Measurements from ENCODE around the gene KRT6B.
"Not testable (repeated sequence)": the region's sequence is repeated elsewhere in the genome, so short reads cannot be mapped to it uniquely, and the experiment has no call there.

KRT6B gene

DNA sequence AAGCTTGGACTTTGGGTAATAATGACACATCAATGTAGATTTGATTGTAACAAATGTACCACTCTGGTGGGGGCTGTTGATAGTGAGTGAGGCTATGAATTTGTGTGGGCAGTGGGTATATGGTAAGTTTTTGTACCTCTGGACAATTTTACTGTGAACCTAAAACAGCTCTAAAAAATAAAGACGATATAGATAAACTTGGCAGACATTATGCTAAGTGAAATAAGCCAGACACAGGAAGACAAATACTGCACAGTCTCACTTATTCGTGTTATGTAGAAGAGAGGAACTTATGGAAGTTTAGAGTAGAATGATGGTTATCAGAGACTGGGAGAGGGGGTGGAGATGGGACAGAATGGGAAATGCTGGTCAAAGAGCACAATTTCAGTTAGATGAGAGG lies 13.0 kb upstream of the KRT6B start:
- DNase-seq: no peak

DNA sequence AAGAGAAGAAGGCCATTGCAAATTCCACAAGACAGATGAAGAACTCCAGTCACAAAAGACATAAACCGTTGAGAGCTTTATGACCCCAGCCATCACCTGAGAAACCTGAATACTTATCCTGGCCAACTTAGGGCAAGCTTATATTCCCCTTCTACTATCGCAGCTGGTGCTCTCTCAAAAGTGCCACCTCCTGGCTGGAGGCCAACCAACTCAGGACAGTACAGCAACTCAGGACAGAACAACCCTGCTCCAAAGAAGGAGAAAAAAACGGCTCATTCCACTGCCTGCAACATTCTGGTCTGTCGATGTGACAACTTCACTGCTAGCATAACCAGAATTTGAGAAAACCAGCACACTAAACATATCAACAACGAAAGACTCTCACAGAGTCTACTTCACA lies 9.7 kb upstream of the KRT6B start:
- DNase-seq: no peak

DNA sequence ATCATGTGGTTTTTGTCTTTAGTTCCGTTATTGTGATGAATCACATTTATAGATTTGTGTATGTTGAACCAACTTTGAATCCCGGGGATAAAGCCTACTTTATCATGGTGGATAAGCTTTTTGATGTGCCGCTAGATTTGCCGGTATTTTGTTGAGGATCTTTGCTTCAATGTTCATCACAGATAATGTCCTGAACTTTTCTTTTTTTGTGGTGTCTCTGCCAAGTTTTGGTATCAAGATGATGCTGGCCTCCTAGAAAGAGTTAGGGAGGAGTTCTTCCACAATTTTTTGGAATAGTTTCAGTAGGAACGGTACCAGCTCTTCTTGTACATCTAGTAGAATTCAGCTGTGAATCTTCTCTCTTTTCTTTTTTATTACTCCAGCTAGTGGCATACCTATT lies 6.9 kb upstream of the KRT6B start:
- DNase-seq: no peak

DNA sequence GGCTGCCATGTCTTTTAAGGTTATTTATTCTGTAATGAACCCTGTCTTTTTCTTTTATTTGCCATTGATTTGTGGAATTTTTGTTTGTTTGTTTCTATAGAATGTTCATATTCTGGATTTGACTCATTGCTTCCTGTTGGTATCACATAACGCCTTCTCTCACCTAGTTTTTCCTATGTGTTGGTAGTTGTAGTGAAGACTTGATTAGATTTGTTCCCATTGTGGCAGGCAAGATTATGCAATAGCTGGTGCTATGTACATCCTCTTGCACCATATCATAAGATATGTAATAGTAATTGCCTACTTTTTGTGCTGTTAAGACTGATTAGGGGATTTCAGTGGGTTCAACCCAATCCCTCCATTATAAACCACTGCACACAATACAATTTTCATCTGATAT lies 3.9 kb upstream of the KRT6B start:
- no peak for DNase-seq

DNA sequence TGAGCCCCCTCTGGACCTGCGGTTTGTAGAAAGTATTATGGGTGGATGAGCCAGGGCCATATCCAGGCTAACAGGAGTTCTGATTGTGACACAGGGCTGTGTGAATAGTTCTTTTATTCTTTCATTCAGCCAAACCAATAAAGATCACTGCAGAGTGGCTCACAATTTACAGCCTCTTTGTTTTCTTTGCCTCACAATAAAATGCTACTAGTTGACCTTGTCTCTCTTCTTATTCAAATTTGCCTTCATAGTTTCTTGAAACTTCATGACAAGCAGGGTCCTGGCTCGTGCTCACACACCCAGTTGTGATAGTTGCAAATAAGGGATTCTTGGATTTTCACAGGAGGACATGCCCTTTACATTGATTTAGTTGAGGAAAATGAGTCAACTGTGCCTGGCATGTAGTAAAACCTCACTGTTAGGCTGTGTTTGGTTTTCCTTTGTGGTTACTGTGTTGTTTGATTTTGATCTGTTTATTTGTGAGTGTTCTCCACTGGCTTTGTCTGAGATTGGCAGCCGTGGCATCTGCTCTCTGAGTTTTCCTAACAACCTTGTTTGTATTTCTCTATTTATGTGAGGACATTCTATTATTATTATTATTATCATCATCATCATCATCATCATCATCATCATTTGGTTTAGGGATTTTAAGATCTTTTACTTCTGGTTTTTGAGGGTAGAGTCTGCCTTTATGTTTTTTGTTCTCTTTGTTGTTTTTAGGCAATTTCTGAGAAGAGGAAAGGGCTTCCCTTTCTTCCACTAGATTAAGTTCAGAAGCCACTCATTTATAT lies 2.7 kb upstream of the KRT6B start:
- DNase-seq: no peak

DNA sequence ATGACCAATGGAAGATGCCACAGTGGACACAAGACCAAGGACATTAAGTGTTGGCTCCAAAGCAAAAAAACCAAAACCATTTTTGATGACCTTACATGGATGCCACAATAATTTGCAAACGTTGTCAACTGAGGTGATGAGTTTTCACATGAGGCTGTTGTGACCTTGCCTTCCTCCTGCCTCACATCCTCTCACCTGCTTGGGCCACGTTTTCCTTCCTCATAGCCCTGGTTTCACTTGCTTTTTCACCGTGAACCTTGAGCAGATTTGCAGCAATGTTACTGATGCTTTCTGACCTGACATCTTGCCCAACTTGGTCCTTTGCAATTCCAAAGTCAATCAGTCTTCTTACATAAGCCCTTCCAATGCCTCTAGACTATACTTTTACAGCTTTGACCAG lies 3.7 kb downstream of the KRT6B start:
- no peak for DNase-seq

DNA sequence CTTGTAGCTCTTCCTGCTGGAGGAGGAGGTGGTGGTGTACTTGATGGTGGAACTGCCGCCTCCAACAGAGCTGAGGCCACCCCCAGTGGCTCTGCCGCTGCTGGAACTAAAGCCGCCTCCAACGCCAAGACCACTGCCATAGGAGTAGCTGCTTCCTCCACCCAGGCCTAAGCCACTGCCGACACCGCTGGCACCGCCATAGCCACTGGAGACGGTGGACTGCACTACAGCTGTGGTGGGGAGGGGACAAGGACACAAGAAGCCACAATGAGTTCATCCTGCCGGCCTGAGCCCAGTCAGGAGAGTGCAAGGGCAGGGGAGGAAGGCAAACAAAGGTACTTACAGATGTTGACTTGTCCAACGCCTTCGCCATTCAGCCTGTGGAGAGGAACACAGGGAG lies 4.8 kb downstream of the KRT6B start:
- DNase-seq: not testable (repeated sequence)

DNA sequence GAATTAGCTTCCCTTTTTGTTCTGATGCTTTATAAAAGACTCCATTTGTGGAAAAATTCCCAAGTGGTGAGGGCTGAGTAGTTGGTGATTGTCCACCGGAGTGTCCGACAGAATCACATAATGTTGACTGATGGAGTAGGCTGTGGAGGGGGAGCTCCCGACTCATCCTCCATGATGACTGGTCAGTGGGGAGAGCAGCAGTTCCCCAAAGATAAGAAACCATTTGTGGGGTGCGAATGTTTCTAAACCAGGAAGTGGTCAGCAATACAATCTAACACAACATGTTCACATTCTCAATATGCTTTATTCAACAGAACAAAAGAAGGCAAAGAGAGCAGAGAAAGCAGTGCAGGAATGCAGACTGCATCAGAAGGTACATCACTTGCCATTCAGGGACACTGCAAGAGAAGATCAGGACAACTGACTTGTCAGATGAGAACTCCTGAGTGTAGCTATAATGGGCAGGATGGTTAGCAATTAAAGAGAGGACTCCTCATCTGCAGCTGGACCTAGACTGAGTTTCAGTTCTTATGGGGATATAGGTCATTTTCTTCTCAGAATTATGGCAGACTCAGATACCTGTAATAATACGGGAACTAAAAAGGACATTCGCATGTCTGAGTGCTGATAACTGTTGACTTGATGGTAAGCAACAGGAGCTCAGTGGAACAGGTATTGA lies 5.4 kb downstream of the KRT6B start:
- no peak for DNase-seq

DNA sequence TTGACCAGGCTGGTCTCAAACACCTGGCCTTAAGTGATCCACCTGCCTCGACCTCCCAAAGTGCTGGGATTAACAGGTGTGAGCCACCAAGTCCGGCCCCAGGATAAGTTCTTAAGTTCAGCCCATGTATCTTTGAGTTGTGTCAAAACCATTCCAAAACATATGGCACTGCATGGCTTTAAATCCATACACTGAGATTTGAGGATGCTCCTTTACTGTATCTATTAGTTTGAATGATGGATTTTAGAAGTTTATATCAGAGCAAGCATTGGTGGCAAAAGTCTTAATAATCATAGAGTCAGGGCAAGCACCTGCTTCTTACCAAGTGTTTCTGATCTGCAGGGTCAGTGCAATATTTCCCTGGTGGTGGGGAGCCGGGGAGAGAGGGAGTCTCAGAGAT lies 6.1 kb downstream of the KRT6B start:
- no peak for DNase-seq

DNA sequence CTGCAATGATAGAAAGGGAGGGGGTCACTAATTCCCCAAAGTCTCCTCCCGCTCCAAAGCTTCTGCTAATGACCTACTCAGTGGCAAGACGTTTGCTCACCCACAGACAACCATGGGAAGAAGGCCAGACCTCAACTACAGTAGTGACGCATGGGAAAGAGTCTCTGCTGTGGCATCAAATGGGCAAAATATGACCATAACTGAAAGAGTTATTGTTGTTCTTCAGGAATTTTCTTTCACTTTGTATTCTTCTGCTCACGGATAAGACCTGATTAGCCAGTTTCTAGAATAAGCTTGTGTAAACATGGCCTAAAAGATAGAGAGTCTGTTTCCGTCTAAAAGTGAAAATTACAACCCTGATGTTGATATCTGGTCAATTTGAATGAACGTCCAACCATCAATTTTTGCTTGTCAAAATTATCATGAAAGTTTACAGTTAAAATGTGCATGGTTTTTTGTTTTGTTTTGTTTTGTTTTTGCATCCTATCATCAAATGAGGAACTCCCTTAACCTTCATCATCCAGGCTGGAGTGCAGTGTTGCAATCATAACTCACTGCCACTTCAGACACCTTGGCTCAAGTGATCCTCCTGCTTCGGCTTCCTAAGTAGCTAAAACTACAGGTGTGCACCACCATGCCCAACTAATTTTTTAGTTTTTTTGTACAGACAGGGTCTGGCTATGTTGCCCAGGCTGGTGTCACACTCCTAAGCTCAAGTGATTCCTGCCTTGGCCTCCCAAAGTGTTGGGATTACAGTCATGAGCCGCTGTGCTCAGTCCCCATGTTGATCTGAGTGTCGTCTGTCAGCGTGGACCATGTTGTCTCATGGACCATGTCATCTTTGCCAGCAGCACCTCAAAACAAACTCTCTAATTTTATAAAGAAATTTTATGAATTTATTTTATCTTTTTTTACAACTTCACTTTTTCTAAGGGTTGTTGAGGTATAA lies 7.0 kb downstream of the KRT6B start:
- DNase-seq: no peak

DNA sequence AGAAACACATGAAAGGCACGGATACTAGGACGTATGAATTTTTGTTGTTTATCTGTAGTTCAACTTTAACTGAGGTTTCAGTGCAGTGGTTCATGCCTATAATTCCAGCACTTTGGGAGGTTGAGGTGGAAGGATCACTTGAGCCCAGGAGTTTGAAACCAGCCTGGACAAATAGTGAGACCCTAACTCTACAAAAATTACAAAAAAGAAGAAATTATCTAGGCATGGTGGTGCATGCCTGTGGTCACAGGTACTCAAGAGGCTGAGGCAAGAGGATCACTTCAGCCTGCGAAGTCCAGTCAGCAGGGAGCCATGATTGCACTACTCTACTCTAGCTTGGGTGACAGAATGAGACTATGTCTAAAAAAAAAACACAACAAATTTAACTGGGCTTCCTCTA lies 8.0 kb downstream of the KRT6B start:
- DNase-seq: no peak

DNA sequence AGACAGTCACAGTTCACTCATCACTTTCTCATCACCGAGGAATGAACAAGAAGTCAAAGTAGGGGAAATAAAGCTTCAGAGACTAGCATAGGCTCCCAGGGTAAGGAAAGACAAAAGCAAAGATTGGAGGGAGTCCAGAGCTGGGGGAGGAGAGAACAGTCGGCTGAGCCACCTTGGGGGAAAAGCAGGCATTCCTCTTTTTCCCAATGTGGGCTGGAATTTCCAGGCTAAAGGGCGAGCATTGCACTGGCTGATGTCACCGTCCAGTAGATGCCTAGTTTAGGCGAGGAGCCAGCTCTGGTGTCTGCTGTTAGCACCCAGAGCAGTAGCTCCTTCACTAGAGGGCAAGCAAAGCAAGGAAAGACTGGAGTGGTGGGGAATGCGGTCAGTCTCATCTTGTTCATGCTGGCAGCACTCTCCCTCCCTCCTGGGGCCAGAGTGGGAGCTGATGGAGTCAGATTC lies 9.3 kb downstream of the KRT6B start:
- DNase-seq: peak; percentile 18

DNA sequence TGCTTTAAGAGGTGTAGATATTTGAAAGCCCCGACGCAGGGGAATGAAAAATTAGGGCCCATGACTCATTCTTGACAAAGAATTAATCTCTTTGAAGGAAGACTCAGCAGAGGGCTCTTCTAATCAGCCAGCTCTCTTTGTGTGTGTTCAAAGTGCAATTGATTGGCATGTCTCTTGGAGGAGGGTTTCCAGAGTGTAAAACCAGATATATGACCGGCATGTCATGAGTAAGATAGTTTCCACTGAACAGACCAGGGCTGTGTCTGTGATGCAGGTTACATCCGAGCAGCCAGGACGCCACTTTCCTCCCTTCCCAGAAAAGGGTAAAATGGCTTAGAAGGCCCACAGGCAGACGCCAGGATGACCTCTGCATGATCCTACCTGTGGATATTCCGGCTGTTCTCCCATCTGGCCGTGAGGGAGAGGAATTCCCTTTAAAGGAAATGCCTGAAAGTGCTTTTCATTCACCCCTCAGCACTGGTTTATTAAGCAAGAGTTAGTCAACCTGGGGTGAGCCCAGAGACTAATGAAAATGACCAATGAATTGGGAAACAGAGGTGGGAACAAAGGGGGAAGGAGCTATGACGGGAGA lies 10.5 kb downstream of the KRT6B start:
- peak; percentile 26 for DNase-seq

DNA sequence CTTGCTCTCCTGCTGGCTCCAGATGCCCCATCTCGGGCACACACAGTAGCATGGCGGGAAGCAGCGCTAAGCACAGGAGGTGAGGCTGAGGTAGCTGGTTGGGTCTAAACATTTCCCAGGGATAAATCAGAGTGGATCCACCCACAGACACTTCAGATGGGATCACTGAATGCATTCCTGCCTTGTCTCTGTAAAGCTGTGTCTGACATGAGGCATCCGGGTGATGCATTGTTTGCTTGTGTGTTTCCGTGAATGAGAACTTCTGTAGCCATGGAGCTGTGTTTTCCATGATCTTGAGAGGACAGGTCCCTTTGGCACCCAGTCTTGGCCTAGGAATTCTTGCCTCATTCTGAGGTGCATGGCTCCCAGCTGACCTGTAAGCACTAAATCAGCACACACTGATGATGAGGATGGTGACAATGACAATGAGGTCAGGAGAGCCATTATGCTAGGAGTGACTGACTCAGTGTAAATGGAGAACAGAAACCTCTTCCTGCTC lies 11.1 kb downstream of the KRT6B start:
- DNase-seq: no peak

DNA sequence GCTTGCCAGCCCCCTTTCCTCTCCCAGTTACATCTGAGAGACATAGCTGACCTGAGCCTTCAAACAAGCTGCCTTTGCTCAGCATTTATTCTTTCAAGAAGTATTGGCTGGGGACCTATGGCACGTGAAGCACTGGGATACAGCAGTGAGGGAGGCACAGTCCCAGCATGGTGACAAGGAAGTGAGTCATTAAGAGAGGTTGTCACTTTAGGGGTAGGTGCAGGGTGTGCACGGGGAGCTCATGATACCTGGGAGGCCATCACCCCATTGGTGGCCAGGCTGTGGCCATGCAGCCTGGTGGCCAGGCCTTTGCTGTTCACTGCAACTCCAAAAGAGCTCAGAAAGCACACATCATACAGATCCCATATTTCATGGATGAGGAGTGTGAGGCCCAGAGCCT lies 12.1 kb downstream of the KRT6B start:
- DNase-seq: no peak

DNA sequence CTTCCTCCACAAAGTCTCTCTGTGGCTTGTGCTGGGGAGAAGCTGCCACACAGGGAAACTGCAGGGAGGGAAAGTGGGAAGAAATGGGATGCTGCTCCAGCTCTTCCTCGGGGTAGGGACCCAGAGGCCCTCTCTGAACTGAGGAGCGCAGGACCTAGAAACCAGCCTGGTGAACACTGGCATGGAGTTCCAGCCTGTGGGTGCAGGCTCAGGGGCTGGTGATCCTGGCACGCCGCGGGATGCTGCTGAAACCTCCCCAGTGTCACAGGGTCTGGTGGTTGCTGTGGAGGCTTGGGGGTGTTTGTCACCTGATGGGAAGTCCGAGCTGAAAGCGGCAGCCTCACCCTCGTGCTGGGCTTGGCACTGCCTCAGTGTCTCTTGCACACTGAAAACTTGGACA lies 12.5 kb downstream of the KRT6B start:
- DNase-seq: no peak

DNA sequence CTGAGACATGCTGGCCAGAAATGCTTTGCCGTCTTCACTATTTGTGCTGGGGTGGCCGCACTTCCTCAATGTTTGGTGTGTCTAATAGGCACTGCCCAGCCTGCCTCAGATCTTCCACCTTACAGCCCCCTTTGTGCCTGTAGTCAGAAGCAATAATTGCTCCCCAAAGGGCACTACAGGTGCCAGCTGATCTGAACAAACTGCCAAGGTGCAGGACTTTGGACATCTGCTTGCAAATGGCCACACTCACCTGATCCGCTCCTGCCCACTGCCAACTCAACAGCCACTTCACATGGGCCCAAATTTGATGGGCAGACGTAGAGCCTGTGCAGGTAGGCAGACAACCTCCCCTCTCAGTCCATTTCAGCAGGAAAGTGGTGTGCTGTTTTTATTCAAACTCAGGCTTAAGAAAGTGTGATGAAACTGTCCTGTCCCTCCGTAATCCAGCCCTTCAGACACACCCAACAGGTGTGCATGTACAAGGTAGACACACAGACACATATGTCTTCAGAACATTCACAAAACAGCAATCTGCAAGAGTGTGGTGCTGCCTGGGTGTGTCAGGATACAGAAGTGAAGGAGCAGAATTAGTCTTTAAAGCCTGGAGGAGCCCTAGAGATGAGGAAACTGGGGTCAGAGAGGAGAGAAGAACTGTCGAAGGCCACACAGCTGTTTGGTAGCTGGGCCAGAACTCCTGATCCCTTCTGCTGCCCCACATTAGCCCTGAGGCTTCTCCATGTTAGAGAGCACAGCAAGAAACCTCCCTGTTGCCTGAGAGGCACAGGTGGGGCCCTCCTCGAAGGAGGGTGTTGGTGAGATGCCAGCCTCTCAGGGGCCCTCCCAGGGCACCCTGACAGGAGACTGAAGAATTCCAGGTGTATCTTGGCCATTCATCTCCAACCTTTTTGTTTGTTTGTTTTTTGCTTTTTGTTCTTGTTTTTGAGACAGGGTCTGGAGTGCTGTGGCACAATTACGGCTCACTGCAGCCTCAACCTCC lies 13.3 kb downstream of the KRT6B start:
- DNase-seq: no peak

DNA sequence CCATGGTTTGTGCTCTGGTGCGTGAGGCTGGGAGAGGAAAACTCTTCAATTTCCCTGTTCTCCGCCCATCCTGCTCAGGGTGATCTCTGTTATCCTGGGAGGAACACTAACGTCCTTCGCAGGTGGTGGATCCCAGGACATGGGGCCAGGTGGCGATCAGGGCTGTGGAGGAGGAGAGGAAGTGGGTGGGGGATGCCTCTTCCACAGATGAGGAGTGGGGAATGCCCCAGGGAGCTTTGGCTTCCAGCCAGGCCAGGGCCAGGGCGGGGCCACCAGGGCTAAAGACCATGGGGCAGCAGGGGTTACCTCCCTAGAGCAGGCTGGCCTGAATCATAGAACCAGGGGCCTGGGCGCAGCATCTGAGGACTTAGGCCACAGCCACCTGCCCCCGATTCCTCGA lies 14.4 kb downstream of the KRT6B start:
- DNase-seq: no peak

DNA sequence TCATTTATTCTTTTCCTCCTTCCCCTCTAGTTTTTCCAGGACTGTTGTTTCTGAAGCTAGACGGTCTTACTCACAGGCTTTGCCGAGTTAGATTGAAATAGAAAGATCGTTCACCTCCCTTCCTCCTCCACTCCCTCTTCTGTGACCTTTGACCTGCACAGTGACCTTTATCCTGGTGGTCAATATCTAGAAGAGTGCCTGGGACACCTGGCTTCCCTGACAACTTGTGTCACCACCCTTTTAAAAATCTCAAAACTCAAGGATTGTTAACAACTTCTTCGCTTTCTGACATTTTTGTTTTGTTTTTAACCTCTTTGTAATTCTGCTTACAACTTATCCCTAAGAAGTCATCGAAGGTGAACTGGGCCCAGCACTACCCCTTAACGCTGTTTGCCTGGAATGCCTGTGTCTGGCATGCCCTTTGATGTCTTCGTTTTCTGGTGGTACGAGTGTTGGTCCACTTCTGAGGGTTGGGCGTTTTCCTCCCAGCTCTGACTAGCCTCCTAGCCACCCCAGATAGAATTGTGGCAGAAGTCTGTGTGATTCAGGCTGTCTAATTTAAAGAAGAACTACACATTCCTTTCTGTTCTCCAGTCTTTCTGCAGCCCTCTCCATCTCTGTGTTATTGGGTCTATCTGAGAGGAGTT lies 15.0 kb downstream of the KRT6B start:
- no peak for DNase-seq

DNA sequence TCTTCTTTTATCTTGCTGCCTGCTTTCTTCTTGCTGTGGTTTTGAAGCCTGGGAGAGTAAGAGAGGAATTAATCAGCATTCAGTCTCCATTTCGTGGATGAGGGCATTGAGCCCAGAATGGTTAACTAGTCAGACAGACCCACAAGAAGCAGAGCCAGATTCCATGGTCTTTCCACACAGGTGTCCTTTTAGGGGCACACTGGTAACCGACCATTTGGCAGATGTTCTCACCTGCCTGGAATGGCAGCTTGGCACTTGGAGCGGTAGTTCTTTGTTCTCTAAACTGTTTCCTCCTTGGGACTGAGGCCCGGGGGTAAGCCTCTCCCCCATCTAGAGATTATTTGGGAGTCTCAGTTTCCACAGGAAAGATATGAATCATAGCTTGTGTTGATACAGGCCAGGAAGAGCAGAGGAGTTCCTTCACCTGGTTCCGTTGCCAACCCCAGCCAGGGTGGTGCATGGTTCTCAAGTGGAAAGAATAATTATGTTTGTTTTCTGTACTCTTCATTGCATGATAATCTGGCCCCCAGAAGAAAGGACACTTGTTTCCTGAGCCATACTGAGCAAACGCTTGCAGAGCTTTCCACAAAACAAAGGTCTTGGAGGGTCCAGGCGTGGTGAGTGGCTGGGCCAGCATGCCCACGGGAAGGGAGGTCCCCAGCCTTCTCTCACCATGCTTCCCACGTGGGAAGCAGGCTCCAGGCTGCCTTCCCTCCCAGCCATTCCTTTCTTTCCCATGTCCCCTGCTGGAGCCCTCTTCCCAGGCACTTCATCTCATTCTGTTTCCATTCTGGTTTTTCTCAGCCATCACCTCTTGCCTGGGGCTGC lies 15.7 kb downstream of the KRT6B start:
- no peak for DNase-seq
